ENCODE results near the gene CASP9. TPM values are rescaled to one million over a fixed set of nuclear protein-coding genes. Genes with fewer than 3 reads are reported as not detected.

Gene CASP9
- total and polyA plus RNA-seq, 10 of the 15 experiments (the other 5 are each of a cell fraction or from before 2014, with no cell fraction given) = 2.7 to 14.6 (median 7.6) TPM

DNA sequence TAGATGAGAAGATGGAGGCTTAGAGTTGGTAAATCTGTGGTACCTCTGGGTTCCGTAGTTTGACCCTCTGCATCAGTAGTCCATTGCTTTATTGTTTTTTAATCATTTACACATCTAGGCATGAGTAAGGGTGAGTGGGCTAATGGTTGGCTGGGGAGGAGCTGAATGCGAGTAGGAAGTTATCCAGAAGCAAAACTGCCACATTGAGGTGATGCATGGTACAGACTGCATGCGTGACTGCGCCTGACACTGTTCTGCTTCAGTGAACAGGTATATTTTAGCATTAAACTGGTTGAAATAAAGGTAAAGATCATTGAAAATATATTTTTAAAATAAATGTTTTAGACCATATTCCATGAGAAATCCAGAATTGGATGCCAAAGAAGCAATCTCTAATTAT, 7.0 kb upstream of the CASP9 start:
- BruUV-seq (replicated peaks) = no TSS peak
- 84% methylated on average over 4 of the region's 4 CpGs for WGBS (ENCODE audit: insufficient coverage, insufficient replicate concordance, low lambda C conversion rate, missing lambda C conversion rate)
- CTCF ChIA-PET = interaction anchor here (1.4 kb wide), 1 partner anchor 53 kb away, joined by 3 read pairs; no protein-coding TSS in a partner anchor
- in situ Hi-C loops (cut with MboI) (no loop called here), intact Hi-C loops (cut with micrococcal nuclease; ENCODE audit: unreplicated experiment) (no loop called here)
- SMC1A ChIA-PET (ENCODE audit: uncharacterized antibody, unreplicated experiment) = interaction anchor here (1.2 kb wide), 1 partner anchor 46 kb away, joined by 3 read pairs; no protein-coding TSS in a partner anchor
- Histone ChIP-seq H3K4me2 (ENCODE audit: control insufficient read depth, insufficient read depth) (no peak overlapping the region), H3K36me3 (ENCODE audit: control insufficient read depth in 2 of 2, insufficient read depth in 2 of 2, low read length in 1 of 2) (peaks cover 0 to 3% of the 10 kb centered on the region in 2 experiments; a peak in 1 of 4 replicates), H3K9ac (ENCODE audit: control insufficient read depth, insufficient read depth, low read length) (no peak overlapping the region), H4K20me1 (ENCODE audit: control insufficient read depth, insufficient read depth) (no peaks in the 10 kb centered on the region), H2AFZ (ENCODE audit: control insufficient read depth, low read depth, low read length) (no peak overlapping the region), H3K27me3 (replicated peaks in 1 of 2; ENCODE audit: control insufficient read depth in 2 of 2, insufficient read depth in 2 of 2, low read length in 1 of 2) (no peaks in the 10 kb centered on the region), H3K79me2 (ENCODE audit: control insufficient read depth, insufficient read depth, low read length) (peaks cover 8% of the 10 kb centered on the region), H3K9me3 (replicated peaks; ENCODE audit: control insufficient read depth, insufficient read depth, low read length) (no peaks in the 10 kb centered on the region), H3K4me1 (ENCODE audit: control insufficient read depth, insufficient read depth, low read length) (peaks cover 4% of the 10 kb centered on the region; the same call in 1 of the 2 replicates), H3K4me3 (no peak overlapping the region), H3K27ac (ENCODE audit: control insufficient read depth, insufficient read depth) (no peak overlapping the region)
- RAD21 ChIA-PET (ENCODE audit: unreplicated experiment) = interaction anchor here (1.4 kb wide), 1 partner anchor 160 kb away, joined by 3 read pairs; no protein-coding TSS in a partner anchor
- no peak for ATAC-seq
- POLR2A ChIA-PET = no interaction called here
- TF ChIP-seq PAX8 (IDR thresholded peaks at IDR 0.05) = peak; percentile 94; the same call in 1 of the 2 replicates
- no peak for TF ChIP-seq MEF2B (IDR thresholded peaks at IDR 0.05; ENCODE audit: partially characterized antibody, poor library complexity, severe bottlenecking)
- no peak for TF ChIP-seq HCFC1 (IDR thresholded peaks at IDR 0.05; ENCODE audit: low read length)
- TF ChIP-seq IKZF1 (conservative IDR thresholded peaks at IDR 0.05) = no peak
- no peak for TF ChIP-seq POLR2A (IDR thresholded peaks at IDR 0.05; ENCODE audit: low read depth, low read length)
- TF ChIP-seq BHLHE40 (IDR thresholded peaks at IDR 0.05; ENCODE audit: borderline replicate concordance in 1 of 2, low read depth in 2 of 2, low read length in 1 of 2) = 0 out of 4 replicates have a peak, but pooled peaks of 1 of the 2 experiments have one; percentile 11
- no peak for FAIRE-seq
- DNase-seq (ENCODE audit: low read depth, low spot score) = no peak

Data from GM12878 (cell line).